Measurements from ENCODE around the gene DCUN1D2.

- TF ChIP-seq CTCF (IDR thresholded peaks at IDR 0.05 in 4 of 5, conservative IDR thresholded peaks at IDR 0.05 in 1 of 5) (no peak), POLR2A (IDR thresholded peaks at IDR 0.05) (no peak)
These were observed 42.8 kb upstream of the DCUN1D2 start for GRCh38 chr13:113533161-113533840.
